Central memory CD8-positive, alpha-beta T cell (primary cell): ENCODE results near the gene PRKAG2.
"Not testable (repeated sequence)": the region's sequence is repeated elsewhere in the genome, so short reads cannot be mapped to it uniquely, and the experiment has no call there.

Experiments
- ATAC-seq: fragments of 150-1000 bp; cut with Tn5 transposase; replicated peaks from 2 replicates; pipeline ENCODE4 v1.10.0; 2022; ENCODE audit warnings: mild to moderate bottlenecking, moderate FRiP score, moderate number of reproducible peaks; ENCODE audit not compliant: poor library complexity, severe bottlenecking; ENCODE audit errors: extremely low read depth
- DNase-seq, 2 donors: peaks; one replicate each; pipeline ENCODE4 v3.0.0; 2021; ENCODE audit warnings: low spot score in 2 of 2
- H3K27ac Mint-ChIP-seq: one replicate; pipeline ENCODE4 v1.8.0; 2022; ENCODE audit warnings: low read depth, mild to moderate bottlenecking, moderate library complexity, mixed read lengths
- H3K27me3 Mint-ChIP-seq: one replicate; pipeline ENCODE4 v1.8.0; 2022; ENCODE audit warnings: mixed read lengths
- H3K36me3 Mint-ChIP-seq: one replicate; pipeline ENCODE4 v1.8.0; 2022; ENCODE audit warnings: mild to moderate bottlenecking, moderate library complexity, mixed read lengths; ENCODE audit not compliant: insufficient read depth
- H3K4me1 Mint-ChIP-seq: one replicate; pipeline ENCODE4 v1.8.0; 2022; ENCODE audit warnings: mixed read lengths
- H3K4me3 Mint-ChIP-seq: one replicate; pipeline ENCODE4 v1.8.0; 2022; ENCODE audit warnings: mild to moderate bottlenecking, moderate library complexity, mixed read lengths
- H3K9me3 Mint-ChIP-seq: one replicate; pipeline ENCODE4 v1.8.0; 2022; ENCODE audit warnings: mixed read lengths

PRKAG2 gene

DNA sequence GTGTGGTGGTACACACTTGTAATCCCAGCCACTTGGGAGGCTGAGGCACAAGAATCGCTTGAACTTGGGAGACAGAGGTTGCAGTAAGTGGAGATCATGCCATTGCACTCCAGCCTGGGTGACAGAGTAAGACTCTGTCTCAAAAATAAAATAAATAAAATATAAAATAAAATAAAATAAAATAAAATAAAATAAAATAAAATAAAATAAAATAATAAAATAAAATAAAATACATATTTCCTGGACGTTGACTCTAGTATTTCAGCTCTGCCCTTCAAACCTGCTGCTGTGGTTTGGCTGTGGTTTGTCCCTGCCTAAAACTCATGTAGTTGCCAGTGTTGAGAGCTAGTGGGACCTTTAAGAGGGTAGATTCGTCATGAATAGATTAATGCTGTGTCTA is 33.7 kb upstream of the PRKAG2 start:
- peaks cover 47% of the 10 kb centered on the region for H3K27me3 Mint-ChIP-seq
- DNase-seq, H3K9me3 Mint-ChIP-seq, ATAC-seq, H3K4me3 Mint-ChIP-seq, H3K36me3 Mint-ChIP-seq, H3K27ac Mint-ChIP-seq, H3K4me1 Mint-ChIP-seq: not testable (repeated sequence)

DNA sequence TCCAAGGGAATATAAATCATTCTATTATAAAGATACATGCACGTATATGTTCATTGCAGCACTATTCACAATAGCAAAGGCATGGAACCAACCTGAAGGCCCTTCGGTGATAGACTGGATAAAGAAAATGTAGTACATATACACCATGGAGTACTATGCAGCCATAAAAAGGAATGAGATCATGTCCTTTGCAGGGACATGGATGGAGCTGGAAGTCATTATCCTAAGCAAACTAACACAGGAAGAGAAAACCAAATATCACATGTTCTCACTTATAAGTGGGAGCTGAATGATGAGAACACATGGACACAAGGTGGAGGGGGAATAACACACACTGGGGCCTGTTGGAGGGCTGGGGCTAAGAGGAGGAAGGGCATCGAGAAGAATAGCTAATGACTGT is 30.2 kb upstream of the PRKAG2 start:
- not testable (repeated sequence) for H3K27ac Mint-ChIP-seq, H3K36me3 Mint-ChIP-seq, H3K4me1 Mint-ChIP-seq, H3K9me3 Mint-ChIP-seq, H3K4me3 Mint-ChIP-seq, DNase-seq, ATAC-seq
- H3K27me3 Mint-ChIP-seq: peaks cover 61% of the 10 kb centered on the region

DNA sequence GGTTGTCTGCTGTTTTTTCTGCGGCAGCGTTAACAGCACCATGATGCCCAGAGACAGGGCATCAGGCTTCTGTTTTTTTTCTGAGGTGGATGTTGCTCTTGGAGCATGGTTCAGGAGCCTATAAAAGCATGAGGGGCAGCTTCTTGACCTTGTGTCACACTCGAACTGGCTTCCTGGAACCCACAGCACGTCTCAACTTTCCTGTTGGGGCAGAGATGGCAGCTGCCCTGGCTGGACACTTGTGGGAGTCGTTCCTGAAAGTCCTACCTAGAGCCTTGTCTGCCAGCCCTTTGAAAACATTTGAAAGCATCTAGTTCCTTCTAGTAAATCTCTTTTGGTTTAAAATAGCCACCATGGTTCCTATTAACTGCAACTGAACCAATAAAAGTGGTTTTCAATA is 28.9 kb upstream of the PRKAG2 start:
- H3K27me3 Mint-ChIP-seq: peaks cover 71% of the 10 kb centered on the region
- ATAC-seq (no peak), DNase-seq (no peak)
- H3K9me3 Mint-ChIP-seq: no peaks in the 10 kb centered on the region
- no peaks in the 10 kb centered on the region for H3K36me3 Mint-ChIP-seq
- H3K4me1 Mint-ChIP-seq: no peaks in the 10 kb centered on the region
- no peak overlapping the region for H3K4me3 Mint-ChIP-seq
- no peak overlapping the region for H3K27ac Mint-ChIP-seq

DNA sequence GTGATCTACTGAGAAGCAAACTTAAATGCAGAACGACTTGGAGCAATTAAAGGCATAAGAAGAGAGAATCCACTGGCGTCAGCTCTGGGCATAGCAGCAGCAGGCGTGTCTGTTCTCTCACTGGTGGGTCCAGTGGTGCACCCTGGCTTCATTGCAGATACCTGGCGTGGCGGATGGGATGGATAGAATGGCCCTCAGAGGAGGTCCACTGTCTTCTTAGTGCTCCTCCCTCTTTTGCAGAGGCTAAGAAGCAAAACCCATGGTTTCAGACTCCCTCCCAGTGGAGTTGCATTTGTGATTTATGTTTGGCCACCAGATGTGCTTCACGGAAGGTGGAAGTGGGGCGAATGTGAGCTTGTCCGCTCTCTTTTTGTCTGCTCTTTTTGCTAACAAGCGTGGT is 28.4 kb upstream of the PRKAG2 start:
- H3K9me3 Mint-ChIP-seq: no peaks in the 10 kb centered on the region
- no peak overlapping the region for H3K27ac Mint-ChIP-seq
- no peak overlapping the region for H3K4me3 Mint-ChIP-seq
- no peaks in the 10 kb centered on the region for H3K4me1 Mint-ChIP-seq
- DNase-seq (no peak), ATAC-seq (no peak)
- no peaks in the 10 kb centered on the region for H3K36me3 Mint-ChIP-seq
- H3K27me3 Mint-ChIP-seq: peaks cover 75% of the 10 kb centered on the region

DNA sequence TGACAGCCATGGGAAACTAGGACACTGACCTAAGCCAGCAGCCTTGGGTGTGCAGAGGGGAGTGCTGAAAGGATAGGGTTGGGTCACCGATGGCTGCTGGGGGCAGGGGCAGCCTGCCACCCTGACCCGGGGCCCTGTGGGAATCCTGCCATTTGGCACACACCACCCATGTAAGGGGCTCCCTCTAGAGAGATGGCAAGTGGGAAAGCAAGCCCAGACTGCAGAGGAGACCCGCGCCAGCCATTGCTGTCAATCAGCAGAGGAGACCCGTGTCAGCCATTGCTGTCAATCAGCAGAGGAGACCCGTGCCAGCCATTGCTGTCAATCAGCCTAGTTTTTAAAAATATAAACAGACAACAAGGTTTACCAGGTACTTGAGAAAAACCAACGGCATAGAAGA is 27.4 kb upstream of the PRKAG2 start:
- DNase-seq: no peak
- ATAC-seq: no peak
- H3K4me1 Mint-ChIP-seq: no peaks in the 10 kb centered on the region
- no peak overlapping the region for H3K4me3 Mint-ChIP-seq
- peaks cover 3% of the 10 kb centered on the region for H3K36me3 Mint-ChIP-seq
- peaks cover 84% of the 10 kb centered on the region for H3K27me3 Mint-ChIP-seq
- no peaks in the 10 kb centered on the region for H3K9me3 Mint-ChIP-seq
- H3K27ac Mint-ChIP-seq: no peak overlapping the region

DNA sequence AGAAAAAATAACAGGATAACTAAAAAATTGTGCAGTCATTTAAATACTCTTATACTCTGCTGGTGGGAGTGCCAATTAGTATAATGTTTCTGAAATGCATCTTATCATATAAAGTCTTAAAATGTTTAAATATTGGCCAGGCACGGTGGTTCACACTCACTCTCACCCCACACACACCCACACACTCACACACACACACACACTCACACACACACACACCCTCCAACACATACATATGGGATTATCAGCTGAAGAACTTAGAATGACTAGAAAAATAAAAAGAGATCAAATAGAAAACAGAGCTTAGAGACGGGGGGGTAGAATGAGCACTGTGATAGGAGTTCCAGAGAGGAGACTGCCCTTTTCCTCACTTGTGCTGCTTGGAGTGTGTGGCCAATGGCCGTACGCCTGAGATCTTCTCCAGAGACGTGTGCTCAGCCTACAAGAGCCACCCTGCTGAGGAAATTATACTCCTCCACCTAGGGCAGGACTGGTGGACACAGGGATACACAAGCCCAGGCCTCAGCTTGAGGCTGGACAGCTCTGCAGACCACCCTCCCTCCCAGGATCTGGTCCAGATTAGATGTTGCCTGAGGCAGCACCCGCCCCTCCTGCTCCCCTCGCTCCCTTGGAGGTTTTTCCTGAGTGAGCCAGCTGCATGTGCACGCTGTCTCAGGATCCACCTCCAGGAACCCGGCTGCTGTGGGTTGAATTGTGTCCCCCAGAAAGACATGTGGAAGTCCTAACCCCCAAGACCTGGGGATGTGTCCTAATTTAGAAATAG is 26.5 kb upstream of the PRKAG2 start:
- Mint-ChIP-seq H3K9me3 (no peaks in the 10 kb centered on the region), H3K27ac (no peak overlapping the region), H3K4me1 (no peaks in the 10 kb centered on the region), H3K36me3 (peaks cover 5% of the 10 kb centered on the region), H3K4me3 (no peak overlapping the region), H3K27me3 (peaks cover 80% of the 10 kb centered on the region)
- no peak for DNase-seq
- ATAC-seq: no peak

DNA sequence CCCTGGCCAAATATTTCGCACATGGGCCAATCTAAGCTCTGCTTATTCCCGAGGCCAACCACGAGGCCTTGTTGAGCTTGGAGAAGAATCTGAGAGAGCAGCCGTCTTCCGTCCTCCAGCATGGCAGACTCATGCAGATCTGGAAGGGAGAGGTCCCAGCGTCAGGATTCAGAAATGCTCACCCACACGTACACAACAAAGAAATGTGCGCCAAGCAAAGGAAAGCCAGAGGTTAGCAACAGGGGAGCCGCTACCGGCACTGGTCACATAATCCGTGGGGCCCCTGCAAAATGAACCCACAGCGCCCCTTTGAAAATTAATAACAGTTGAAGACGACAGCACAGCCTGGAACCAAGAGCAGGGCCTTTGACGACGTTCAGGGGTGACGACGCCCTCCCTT is 25.4 kb upstream of the PRKAG2 start:
- Mint-ChIP-seq H3K9me3 (no peaks in the 10 kb centered on the region), H3K4me1 (no peaks in the 10 kb centered on the region), H3K4me3 (no peak overlapping the region), H3K27me3 (peaks cover 78% of the 10 kb centered on the region), H3K27ac (no peak overlapping the region), H3K36me3 (peaks cover 5% of the 10 kb centered on the region)
- DNase-seq: no peak
- ATAC-seq: no peak

DNA sequence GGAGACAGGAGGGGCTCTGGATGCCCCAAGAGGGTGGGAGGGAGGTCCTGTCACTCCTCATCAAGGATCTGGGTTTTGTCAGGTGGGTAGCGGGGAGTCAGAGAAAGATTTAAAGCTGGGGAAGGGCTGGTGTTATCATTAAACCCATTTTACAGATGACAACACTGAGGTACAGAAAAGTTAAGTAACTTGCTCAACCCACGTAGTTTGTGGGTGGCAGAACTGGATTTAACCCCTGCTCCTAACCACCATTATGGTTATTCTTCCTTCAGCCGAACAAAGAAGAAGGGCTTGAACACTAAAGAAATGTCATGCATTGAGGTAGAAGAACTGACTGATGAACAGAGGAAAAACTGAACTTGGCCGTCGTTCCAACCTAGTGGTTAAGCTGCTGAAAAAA is 24.9 kb upstream of the PRKAG2 start:
- ATAC-seq (no peak), DNase-seq (no peak)
- peaks cover 5% of the 10 kb centered on the region for H3K36me3 Mint-ChIP-seq
- H3K4me1 Mint-ChIP-seq: no peaks in the 10 kb centered on the region
- peaks cover 78% of the 10 kb centered on the region for H3K27me3 Mint-ChIP-seq
- no peaks in the 10 kb centered on the region for H3K9me3 Mint-ChIP-seq
- no peak overlapping the region for H3K4me3 Mint-ChIP-seq
- no peak overlapping the region for H3K27ac Mint-ChIP-seq

DNA sequence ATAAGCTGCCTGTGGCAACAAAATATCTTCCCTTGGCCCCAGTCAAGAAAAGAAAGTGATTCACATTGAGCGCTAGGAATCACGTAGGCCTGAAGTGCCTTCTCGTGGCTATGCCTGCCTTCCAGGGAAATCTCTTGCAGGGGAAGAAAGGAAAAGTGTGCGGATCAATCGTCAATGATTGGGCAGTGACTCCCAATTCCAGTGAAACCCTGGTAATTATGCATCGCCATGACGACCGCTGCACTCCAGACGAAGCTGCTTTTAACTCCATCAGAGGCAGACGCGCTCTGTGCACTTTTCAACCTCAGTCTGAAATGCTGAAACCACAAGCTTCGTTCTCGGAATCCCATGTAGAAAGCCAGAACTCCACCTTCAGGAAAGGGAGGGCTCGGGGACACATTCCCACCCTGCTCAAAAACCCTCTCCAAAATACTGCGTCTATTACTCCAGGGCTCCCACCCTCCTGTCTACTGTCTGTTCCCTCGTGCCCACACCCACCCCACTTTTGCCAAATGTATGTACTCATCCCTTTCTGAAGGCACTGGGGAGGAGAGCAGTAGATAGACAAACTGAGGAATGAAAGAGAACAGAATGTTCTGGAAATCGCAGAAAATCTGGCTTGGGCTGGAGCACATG is 24.2 kb upstream of the PRKAG2 start:
- H3K9me3 Mint-ChIP-seq: no peaks in the 10 kb centered on the region
- H3K36me3 Mint-ChIP-seq: peaks cover 5% of the 10 kb centered on the region
- no peak for DNase-seq
- peaks cover 75% of the 10 kb centered on the region for H3K27me3 Mint-ChIP-seq
- H3K4me1 Mint-ChIP-seq: no peaks in the 10 kb centered on the region
- no peak overlapping the region for H3K27ac Mint-ChIP-seq
- no peak for ATAC-seq
- H3K4me3 Mint-ChIP-seq: no peak overlapping the region

DNA sequence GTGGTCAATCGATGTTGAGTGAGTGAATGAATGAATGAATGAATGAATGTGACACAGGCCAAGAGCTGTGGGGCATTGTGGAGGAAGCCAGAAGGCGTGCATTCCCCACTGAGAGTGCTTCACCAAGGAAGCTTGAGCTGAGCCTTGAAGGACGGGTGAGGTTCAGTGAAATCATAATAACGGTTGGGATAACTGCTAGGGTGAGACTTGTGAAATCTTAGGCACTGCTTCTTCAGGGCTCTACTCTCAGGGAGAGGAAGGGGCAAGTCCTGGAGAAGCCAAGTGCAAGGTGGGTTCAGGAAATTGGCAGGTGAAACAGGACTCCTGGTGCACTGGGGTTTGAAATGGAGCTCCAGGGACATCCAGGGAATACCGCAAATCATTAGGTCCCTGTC is 23.7 kb upstream of the PRKAG2 start:
- H3K36me3 Mint-ChIP-seq: peaks cover 5% of the 10 kb centered on the region
- no peaks in the 10 kb centered on the region for H3K9me3 Mint-ChIP-seq
- no peak for ATAC-seq
- H3K4me3 Mint-ChIP-seq: no peak overlapping the region
- H3K27ac Mint-ChIP-seq: no peak overlapping the region
- no peaks in the 10 kb centered on the region for H3K4me1 Mint-ChIP-seq
- DNase-seq: no peak
- H3K27me3 Mint-ChIP-seq: peaks cover 70% of the 10 kb centered on the region

DNA sequence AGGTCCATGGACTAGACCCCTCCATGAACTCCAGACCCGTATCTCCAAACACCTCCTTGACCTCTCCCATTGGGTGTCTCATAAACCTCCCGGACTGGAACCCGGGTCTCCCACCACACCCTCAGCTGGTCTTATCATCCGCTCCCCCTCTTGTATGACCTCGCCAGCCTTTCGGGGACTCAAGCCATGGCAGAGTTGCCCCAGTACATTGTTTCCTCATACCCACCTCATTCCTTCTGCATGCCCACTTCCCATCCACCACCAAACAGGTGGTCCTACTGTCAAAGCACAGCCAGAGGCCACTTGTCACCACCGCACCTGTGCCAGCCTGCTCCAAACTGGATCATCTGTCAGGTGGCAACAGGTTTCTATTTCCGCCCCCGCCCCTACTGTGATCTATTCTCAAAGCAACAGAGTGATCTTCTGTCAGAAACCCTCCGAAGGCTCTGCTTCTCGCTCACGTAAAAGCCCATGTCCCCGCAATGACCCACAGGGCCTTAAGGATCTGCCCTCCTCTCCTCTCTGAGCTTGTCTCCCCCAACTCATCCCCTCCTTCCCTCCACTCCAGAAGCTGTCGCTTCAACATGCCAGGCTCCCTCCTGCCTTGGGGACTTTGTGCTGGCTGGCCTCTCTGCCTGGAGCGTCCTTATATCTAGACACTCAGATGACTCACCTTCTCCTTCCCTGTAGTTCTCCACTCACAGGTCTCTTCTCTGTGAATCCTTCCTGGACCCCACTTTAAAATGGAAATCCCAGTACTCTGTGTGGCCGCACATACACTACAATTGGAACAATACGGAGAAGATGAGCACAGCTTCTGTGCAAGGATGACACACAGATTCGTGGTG is 22.8 kb upstream of the PRKAG2 start:
- Mint-ChIP-seq H3K27ac (peak overlapping the region; percentile 17), H3K27me3 (peaks cover 69% of the 10 kb centered on the region), H3K4me1 (no peaks in the 10 kb centered on the region), H3K36me3 (peaks cover 5% of the 10 kb centered on the region), H3K4me3 (no peak overlapping the region), H3K9me3 (no peaks in the 10 kb centered on the region)
- DNase-seq: no peak
- ATAC-seq: no peak

DNA sequence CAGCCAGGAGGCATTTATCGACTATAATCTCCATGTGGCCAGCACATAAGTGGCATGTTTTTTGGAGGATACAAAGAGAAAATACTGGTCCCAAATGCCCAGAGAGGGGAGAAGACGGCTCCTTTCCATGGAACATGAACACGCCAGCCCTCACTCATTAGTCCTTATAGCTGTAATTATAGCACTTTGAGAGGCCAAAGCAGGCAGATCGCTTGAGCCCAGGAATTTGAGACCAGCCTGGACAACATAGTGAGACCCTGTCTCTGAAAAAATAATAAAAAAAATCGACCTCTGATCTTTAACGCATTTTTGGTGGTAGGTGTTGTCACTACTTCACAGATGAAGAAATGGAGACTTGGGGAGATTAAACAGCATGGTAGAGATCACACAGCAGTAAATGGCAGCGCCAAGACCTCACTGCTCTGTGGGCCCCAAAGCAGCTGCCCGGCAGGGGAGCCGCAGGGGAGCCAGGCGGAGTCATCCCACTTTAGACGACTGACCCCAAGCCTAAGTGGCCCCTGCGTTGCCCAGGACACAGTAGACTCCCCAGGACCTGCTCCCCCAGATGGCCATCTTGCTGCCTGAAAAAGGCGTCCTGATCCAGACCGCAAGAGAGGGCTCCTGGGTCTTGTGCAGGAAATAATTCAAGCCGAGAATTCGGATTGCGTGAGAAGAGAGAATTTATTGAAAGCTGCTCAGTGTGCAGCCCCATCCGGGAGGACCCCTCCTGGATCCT is 21.2 kb upstream of the PRKAG2 start:
- no peak for DNase-seq
- ATAC-seq: no peak
- peaks cover 71% of the 10 kb centered on the region for H3K27me3 Mint-ChIP-seq
- no peaks in the 10 kb centered on the region for H3K9me3 Mint-ChIP-seq
- H3K4me3 Mint-ChIP-seq: no peak overlapping the region
- peaks cover 5% of the 10 kb centered on the region for H3K36me3 Mint-ChIP-seq
- no peaks in the 10 kb centered on the region for H3K4me1 Mint-ChIP-seq
- no peak overlapping the region for H3K27ac Mint-ChIP-seq
